Lower leg skin (tissue), 4 donors: ENCODE data around the gene ASPN. TPM values are rescaled to one million over a fixed set of nuclear protein-coding genes. Genes with fewer than 3 reads are reported as not detected.

ENCODE experiments used
- DNase-seq, 2 donors: peaks; one replicate each; pipeline ENCODE4 v3.0.0-alpha.2; 2019; ENCODE audit warnings: low spot score in 2 of 2
- H3K4me3 ChIP-seq: fragments of 200-600 bp; sonication (generic); 2 replicates; pipeline ENCODE4 v1.5.1; 2017; ENCODE audit warnings: mild to moderate bottlenecking, low read depth; ENCODE audit not compliant: poor library complexity, severe bottlenecking
- CTCF ChIP-seq, 3 donors: fragments of 450-650 bp; IDR thresholded peaks; one replicate each; pipeline ENCODE4 v1.5.1; 2016; ENCODE audit warnings: antibody characterized with exemption in 3 of 3, mild to moderate bottlenecking in 3 of 3, moderate library complexity in 2 of 3
- POLR2A ChIP-seq, 2 donors: fragments of 450-650 bp; IDR thresholded peaks; one replicate each; pipeline ENCODE4 v1.6.1; 2016 to 2017; ENCODE audit warnings: antibody characterized with exemption in 2 of 2, mild to moderate bottlenecking in 1 of 2, moderate library complexity in 1 of 2
- whole genome bisulfite sequencing, 2 donors: methylation state at CpG; one replicate each; pipeline ENCODE4 v1.1.5; 2018; 5-methylcytosine and 5-hydroxymethylcytosine counted together
- intact Hi-C: fragments of 100-400 bp; cut with DNase I; formaldehyde crosslinking; loops from one replicate; pipeline ENCODE4 v1.15.0; 2023; ENCODE audit warnings: low total_unique reads
- total RNA-seq, 4 donors: library from RNA; depleted of rRNA; stranded (reverse); fragments of >200 nt; gene quantifications; one replicate each; pipeline ENCODE4 v1.1.0, GENCODE V29; 2016

ASPN gene
- total RNA-seq, 4 donors from 2014 or later: 3.0 to 9.1 (median 5.7) TPM

DNA sequence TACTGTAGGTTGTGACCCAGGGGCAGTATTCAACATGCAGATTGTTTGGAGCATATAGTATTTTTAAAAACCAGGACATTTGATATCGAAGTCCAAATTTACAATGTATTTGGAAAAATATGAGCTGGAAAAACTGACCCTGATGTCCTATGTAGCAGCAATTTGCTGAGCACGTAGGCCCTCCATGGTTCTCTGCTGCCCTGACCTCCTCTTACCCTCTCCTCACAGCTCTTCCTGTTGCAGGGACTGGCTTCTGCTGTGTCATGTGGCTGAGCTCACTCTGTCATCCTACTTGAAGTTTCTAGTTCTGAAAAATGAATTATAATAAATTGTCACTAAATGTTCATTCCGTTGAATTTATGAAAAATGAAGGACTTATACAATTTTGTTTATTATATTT is 4.1 kb upstream of the ASPN start:
- WGBS, 2 donors: 82% methylated on average over 3 of the region's 3 CpGs
- intact Hi-C loops: no loop called here

DNA sequence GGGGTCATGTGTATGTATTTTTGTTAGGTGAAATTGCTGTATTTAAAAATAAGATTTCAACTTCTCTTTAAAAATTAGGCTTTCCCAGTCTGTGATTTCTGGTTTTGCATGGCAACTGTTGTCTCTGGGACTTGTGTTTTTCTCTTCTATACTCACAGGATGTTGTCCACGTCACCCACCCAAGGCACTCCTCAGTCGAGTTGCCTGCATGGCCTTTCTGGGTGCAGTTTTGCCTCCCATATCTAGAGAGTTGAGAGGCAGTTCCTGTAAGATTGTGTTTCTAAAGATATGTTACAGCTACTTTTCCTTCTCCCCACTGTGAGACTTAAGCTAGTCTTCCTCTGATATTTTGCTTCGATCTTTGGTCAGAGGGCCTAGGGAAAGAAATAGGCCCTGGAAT is 2.3 kb upstream of the ASPN start:
- intact Hi-C loops: no loop called here
- no peak for DNase-seq
- 88 to 90% methylated on average over 3 of the region's 3 CpGs for WGBS, 2 donors
- H3K4me3 ChIP-seq: no peak overlapping the region
- no peak for TF ChIP-seq CTCF (IDR thresholded peaks at IDR 0.05)
- no peak for TF ChIP-seq POLR2A (IDR thresholded peaks at IDR 0.05)

More for the DNA sequence above, 4.1 kb upstream of the ASPN start:
- no peak for DNase-seq
- TF ChIP-seq POLR2A (IDR thresholded peaks at IDR 0.05) (no peak), CTCF (IDR thresholded peaks at IDR 0.05) (no peak)
- H3K4me3 ChIP-seq: no peak overlapping the region

- H3K4me3 ChIP-seq: no peak overlapping the region
- intact Hi-C loops: no loop called here
- TF ChIP-seq POLR2A (IDR thresholded peaks at IDR 0.05) (no peak), CTCF (IDR thresholded peaks at IDR 0.05) (no peak)
- 80 to 82% methylated on average over 5 of the region's 5 CpGs for WGBS, 2 donors
- no peak for DNase-seq
Measured at GRCh38 chr9:92483627-92484545, 1.6 kb upstream of the ASPN start.

DNA sequence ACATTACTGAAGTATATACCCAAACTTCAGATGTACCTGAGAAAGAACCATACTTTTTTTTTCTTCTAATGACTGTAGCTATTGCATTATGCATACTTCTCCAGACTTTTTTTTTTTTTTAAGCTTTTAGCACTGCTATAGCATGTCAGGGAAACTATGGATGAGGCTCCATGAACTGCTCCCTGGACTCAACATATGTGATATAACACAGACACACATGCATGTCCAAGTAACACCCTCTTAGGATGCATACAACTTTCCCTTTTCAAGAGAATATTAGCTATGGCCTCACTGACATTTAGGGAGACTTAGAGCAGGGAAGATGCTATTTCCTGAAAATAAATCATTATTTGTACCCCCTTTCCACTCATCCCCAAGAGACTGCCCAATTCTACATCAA is 499 bp upstream of the ASPN start:
- TF ChIP-seq CTCF (IDR thresholded peaks at IDR 0.05) (no peak), POLR2A (IDR thresholded peaks at IDR 0.05) (no peak)
- no peak overlapping the region for H3K4me3 ChIP-seq
- intact Hi-C loops: no loop called here
- DNase-seq: no peak

DNA sequence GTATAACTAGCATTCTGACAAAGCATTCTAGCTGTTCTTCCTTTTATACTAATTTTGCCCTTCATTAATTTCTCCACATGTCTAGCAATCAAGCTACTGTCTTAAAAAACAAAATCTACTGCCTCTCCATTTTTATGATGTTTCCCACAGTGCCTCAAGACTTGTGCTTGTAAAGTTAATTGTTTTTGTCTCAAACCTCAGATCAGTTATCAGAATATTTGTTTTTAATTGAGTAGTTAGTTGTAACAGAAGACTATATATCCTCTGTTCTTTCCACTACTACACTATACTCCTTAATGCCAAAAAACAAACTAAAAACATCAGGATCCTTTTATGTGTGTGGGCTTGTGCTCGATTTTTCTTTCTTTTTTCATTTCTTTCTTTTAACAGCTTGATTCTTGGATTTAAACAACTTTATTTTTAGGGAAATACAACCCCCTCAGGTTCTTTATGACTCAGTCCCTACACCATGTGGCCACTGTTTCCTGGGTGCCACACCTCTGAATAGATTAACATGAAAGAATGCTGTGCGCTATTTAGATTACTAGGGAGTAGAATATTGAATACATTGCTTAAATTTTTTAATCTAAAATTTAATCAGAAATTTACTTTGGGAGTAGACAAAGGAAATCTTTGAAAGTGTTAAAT is 1.2 kb downstream of the ASPN start:
- no peak for TF ChIP-seq POLR2A (IDR thresholded peaks at IDR 0.05)
- no peak for DNase-seq
- H3K4me3 ChIP-seq: no peak overlapping the region
- intact Hi-C loops: no loop called here
- WGBS, 2 donors: 23% methylated on average over 2 of the region's 2 CpGs

GRCh38 chr9:92480291-92480771 is 2.0 kb downstream of the ASPN start:
- no peak overlapping the region for H3K4me3 ChIP-seq
- DNase-seq: no peak
- WGBS, 2 donors: 40 to 43% methylated on average over 2 of the region's 2 CpGs
- TF ChIP-seq POLR2A (IDR thresholded peaks at IDR 0.05) (no peak), CTCF (IDR thresholded peaks at IDR 0.05) (no peak)
- intact Hi-C loops: no loop called here
